K562 (cell line): ENCODE results near the gene VPS50. TPM values are rescaled to one million over a fixed set of nuclear protein-coding genes. Genes with fewer than 3 reads are reported as not detected.

ENCODE experiments used
- ASH1L ChIP-seq: fragments of 450-650 bp; IDR thresholded peaks from 2 replicates; pipeline ENCODE4 v1.6.1; 2018; ENCODE audit warnings: borderline replicate concordance, mild to moderate bottlenecking, low read depth; ENCODE audit not compliant: partially characterized antibody
- BHLHE40 ChIP-seq: IDR thresholded peaks from 2 replicates; pipeline ENCODE4 v1.6.1; 2011; ENCODE audit warnings: low read length, improper control_type of control experiment
- CHD1 ChIP-seq: fragments of 200-600 bp; sonication (generic); IDR thresholded peaks from one replicate; pipeline ENCODE4 v1.6.1; 2012; ENCODE audit warnings: mild to moderate bottlenecking, moderate library complexity, low read length, inconsistent platforms
- CLOCK ChIP-seq: fragments of 250-450 bp; sonication (Bioruptor Pico); IDR thresholded peaks from 2 replicates; pipeline ENCODE4 v1.4.0; 2020; ENCODE audit warnings: mild to moderate bottlenecking, moderate library complexity, borderline replicate concordance
- GTF2E2 ChIP-seq: fragments of 200-800 bp; sonication (Bioruptor generic); IDR thresholded peaks from 2 replicates; pipeline ENCODE4 v1.6.1; 2016; ENCODE audit warnings: missing genetic modification characterization, missing compliant biosample characterization
- HDAC2 ChIP-seq: fragments of 450-650 bp; IDR thresholded peaks from 2 replicates; pipeline ENCODE4 v1.6.1; 2016; ENCODE audit warnings: mild to moderate bottlenecking
- KHSRP ChIP-seq: fragments of 450-650 bp; IDR thresholded peaks from 2 replicates; pipeline ENCODE4 v1.6.1; 2017
- MTA3 ChIP-seq: fragments of 450-650 bp; formaldehyde crosslinking; IDR thresholded peaks from 2 replicates; pipeline ENCODE4 v1.6.1; 2017; ENCODE audit warnings: mild to moderate bottlenecking, borderline replicate concordance
- OTX1 ChIP-seq: fragments of 450-650 bp; formaldehyde crosslinking; IDR thresholded peaks from 2 replicates; pipeline ENCODE4 v1.4.0; 2022; ENCODE audit warnings: mild to moderate bottlenecking
- POLR2G ChIP-seq: fragments of 200-400 bp; formaldehyde crosslinking; IDR thresholded peaks from 2 replicates; pipeline ENCODE4 v1.6.1; 2017; ENCODE audit warnings: low read depth, mild to moderate bottlenecking, antibody characterized with exemption, low read length, moderate library complexity
- SIN3A ChIP-seq, 2 experiments: fragments of 150-350 bp in 1 of 2; IDR thresholded peaks; 2 replicates each; pipeline ENCODE4 v1.6.1; 2011 to 2016; ENCODE audit warnings: borderline replicate concordance in 2 of 2, low read depth in 2 of 2, low read length in 2 of 2, mild to moderate bottlenecking in 2 of 2, moderate library complexity in 2 of 2; ENCODE audit not compliant: control insufficient read depth in 1 of 2
- SMARCC2 ChIP-seq: fragments of 450-650 bp; IDR thresholded peaks from 2 replicates; pipeline ENCODE4 v1.6.1; 2017; ENCODE audit warnings: antibody characterized with exemption, moderate library complexity, mild to moderate bottlenecking, low read depth
- TCFL5 ChIP-seq: fragments of 250-450 bp; sonication (Bioruptor Pico); conservative IDR thresholded peaks from 2 replicates; pipeline ENCODE4 v1.6.1; 2021; ENCODE audit warnings: mild to moderate bottlenecking, moderate library complexity, matching md5 sums
- TOE1 ChIP-seq, 2 experiments: fragments of 450-650 bp in 1 of 2; sonication (generic) in 1 of 2; formaldehyde crosslinking in 1 of 2; IDR thresholded peaks; 2 replicates each; pipeline versions ENCODE4 v1.7.1 to v1.8.0; 2016 to 2022; ENCODE audit warnings: borderline replicate concordance in 2 of 2, mild to moderate bottlenecking in 2 of 2, antibody characterized with exemption in 1 of 2, inconsistent platforms in 1 of 2, low read depth in 1 of 2, missing genetic modification reagents in 1 of 2, moderate library complexity in 1 of 2
- ZNF639 ChIP-seq, 2 experiments: fragments of 200-800 bp in 1 of 2; sonication (Bioruptor generic) in 1 of 2; sonication (generic) in 1 of 2; formaldehyde crosslinking in 1 of 2; IDR thresholded peaks in 1 of 2; conservative IDR thresholded peaks in 1 of 2; 2 replicates each; pipeline versions ENCODE4 v1.5.0 to v1.6.1; 2016 to 2020; ENCODE audit warnings: missing compliant biosample characterization in 1 of 2, missing genetic modification characterization in 1 of 2, missing genetic modification reagents in 1 of 2
- ZNF79 ChIP-seq: fragments of 250-450 bp; sonication (Bioruptor Pico); IDR thresholded peaks from 2 replicates; pipeline ENCODE4 v1.4.0; 2020; ENCODE audit warnings: low read depth, mild to moderate bottlenecking, moderate library complexity
- polyA plus RNA-seq, 8 experiments: library from polyadenylated mRNA; depleted of rRNA in 4 of 8; stranded (reverse) in 5 of 8; unstranded in 3 of 8; fragments of >200 nt; fragmentation: Nextera tagmentation in 2 of 8; fragmentation: Illumina TruSeq in 1 of 8; extraction: Ambion mirVana in 2 of 8; extraction: Trizol in 1 of 8; gene quantifications; 2 replicates each; pipeline versions ENCODE4 v1.2.1 to v1.2.3, GENCODE V29; 2011 to 2014; ENCODE audit warnings: inconsistent platforms in 1 of 8, missing spikeins in 1 of 8
- total RNA-seq, 7 experiments: library from RNA; depleted of rRNA in 6 of 7; stranded (reverse); fragments of >200 nt in 6 of 7; fragmentation: Illumina TruSeq in 2 of 7; extraction: Trizol in 2 of 7; gene quantifications; 2 replicates each; pipeline versions ENCODE4 v1.2.1 to v1.2.3, GENCODE V29; 2011 to 2021; ENCODE audit warnings: low replicate concordance in 1 of 7
- TF ChIP-seq, protein P1 (sequence below): fragments of 450-650 bp; IDR thresholded peaks from 2 replicates; pipeline ENCODE4 v1.6.1; 2018; ENCODE audit warnings: mild to moderate bottlenecking, low read depth; ENCODE audit not compliant: partially characterized antibody

VPS50 gene
- total and polyA plus RNA-seq, 9 of the 15 experiments (the other 6 are each of a cell fraction or from before 2014, with no cell fraction given): 10.5 to 29.4 (median 15.8) TPM

DNA sequence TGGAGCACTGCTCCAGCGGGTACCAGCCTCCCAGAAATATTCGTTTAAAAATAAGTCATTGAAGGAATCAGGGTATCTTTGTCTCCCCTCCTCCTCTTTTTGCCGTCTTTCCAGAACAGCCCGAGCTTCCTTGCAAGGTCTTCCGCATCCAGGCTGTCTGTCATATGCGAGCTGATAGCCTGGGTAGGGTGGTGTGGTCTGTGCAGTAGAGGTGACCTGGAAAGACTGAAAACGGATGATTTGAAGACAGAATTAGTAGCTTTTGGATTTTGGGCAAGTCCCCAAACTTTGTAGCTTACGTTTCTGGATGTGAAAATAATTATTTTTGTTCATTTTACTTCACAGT, 480 bp downstream of the VPS50 start (continued):
- TF ChIP-seq SMARCC2 (no peak), ASH1L (no peak), HDAC2 (no peak), BHLHE40 (no peak), ZNF79 (CRISPR knock-in tag) (no peak), OTX1 (CRISPR knock-in tag) (no peak), CLOCK (CRISPR knock-in tag) (no peak), KHSRP (no peak), TCFL5 (no peak), TOE1 (IDR thresholded peaks at IDR 0.05; ENCODE audit: borderline replicate concordance) (no peak), TOE1 (CRISPR knock-in tag; IDR thresholded peaks at IDR 0.05; ENCODE audit: borderline replicate concordance, low read depth) (no peak), CHD1 (peak; percentile 67), GTF2E2 (tag) (peak; percentile 73), MTA3 (no peak), POLR2G (0 out of 2 replicates have a peak, but pooled peaks have one; percentile 3), SIN3A (IDR thresholded peaks at IDR 0.05; ENCODE audit: borderline replicate concordance in 2 of 2, control insufficient read depth in 1 of 2, low read depth in 2 of 2, low read length in 2 of 2) (no peak), ZNF639 (CRISPR knock-in tag; conservative IDR thresholded peaks at IDR 0.05 in 1 of 2, IDR thresholded peaks at IDR 0.05 in 1 of 2) (peak in 1 of 2 experiments; percentile 5; a peak in 1 of 4 replicates)
- TF ChIP-seq, protein P1, sequence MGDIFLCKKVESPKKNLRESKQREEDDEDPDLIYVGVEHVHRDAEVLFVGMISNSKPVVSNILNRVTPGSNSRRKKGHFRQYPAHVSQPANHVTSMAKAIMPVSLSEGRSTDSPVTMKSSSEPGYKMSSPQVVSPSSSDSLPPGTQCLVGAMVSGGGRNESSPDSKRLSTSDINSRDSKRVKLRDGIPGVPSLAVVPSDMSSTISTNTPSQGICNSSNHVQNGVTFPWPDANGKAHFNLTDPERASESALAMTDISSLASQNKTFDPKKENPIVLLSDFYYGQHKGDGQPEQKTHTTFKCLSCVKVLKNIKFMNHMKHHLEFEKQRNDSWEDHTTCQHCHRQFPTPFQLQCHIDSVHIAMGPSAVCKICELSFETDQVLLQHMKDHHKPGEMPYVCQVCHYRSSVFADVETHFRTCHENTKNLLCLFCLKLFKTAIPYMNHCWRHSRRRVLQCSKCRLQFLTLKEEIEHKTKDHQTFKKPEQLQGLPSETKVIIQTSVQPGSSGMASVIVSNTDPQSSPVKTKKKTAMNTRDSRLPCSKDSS: no peak
- TF ChIP-seq, all 486 proteins: peak for 5
